Left renal cortex interstitium (tissue), 4 donors: ENCODE data around the gene CARHSP1. TPM values are rescaled to one million over a fixed set of nuclear protein-coding genes. Genes with fewer than 3 reads are reported as not detected.
"Not testable (repeated sequence)": the region's sequence is repeated elsewhere in the genome, so short reads cannot be mapped to it uniquely, and the experiment has no call there.

ENCODE experiments used
- DNase-seq, 4 donors: peaks; one replicate each; pipeline ENCODE4 v3.0.0-alpha.2; 2013; ENCODE audit warnings: low read depth in 4 of 4, low spot score in 2 of 4, missing footprints in 1 of 4
- polyA plus RNA-seq, 4 donors: library from polyadenylated mRNA; unstranded; fragments of 120-200 nt; gene quantifications; one replicate each; pipeline ENCODE4 v1.2.1, GENCODE V29; 2013; ENCODE audit not compliant: insufficient read length in 4 of 4

The CARHSP1 gene
- polyA plus RNA-seq, 4 donors = 68.3 to 87.5 (median 80.4) TPM

DNA sequence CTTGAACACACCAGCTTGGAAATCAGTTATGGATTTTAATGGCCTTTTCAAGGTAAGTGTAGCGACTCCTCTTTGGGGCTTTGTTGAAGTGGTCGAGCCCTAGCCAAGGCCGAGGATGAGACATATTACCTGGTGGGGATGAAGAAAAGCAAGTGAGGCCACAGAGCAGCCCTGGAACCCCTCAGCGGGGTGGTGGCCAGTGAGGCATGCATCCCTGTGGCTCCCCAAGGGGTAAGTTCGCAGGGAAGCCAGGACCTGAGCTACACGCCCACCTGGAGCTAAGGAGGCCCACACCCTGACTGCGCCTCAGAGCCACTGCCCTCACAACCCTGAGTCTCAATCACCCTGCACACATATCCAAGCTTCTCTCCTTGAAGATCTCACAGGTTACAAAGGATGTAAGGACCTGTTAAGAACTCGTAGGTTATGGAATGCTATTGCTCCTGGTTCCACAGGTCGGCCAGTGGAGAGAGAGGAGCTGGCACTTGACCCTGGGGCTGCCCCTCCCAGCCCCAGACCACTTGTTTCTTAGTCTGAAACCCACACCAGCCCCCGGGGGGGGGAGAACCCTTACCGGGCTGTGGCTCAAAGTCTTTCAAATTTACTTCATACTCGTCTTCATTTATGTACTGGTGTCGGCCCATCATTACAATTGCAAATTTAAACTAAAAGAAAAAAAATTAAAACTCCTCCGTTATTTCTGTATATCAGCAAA, 25.3 kb upstream of the CARHSP1 start:
- no peak for DNase-seq

DNA sequence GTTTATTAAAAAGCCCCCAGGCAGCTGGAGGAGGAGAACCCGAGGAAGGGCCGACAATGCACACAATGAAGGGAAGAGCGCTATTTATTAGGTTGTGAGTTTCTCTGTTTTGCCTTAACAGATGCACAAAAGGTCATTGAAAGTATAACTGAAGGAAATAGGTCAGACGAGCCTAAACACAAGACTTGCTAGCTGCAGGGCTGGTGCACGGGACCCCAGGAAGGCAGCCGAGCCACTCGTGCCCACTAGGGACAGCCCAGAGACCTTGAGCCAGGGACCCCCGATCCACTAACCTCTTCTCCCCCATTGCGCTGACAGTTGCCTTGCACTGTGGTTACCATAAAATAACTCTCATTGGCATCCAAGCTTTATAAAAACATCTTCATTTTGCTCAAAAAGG, 24.6 kb upstream of the CARHSP1 start:
- DNase-seq = no peak

DNA sequence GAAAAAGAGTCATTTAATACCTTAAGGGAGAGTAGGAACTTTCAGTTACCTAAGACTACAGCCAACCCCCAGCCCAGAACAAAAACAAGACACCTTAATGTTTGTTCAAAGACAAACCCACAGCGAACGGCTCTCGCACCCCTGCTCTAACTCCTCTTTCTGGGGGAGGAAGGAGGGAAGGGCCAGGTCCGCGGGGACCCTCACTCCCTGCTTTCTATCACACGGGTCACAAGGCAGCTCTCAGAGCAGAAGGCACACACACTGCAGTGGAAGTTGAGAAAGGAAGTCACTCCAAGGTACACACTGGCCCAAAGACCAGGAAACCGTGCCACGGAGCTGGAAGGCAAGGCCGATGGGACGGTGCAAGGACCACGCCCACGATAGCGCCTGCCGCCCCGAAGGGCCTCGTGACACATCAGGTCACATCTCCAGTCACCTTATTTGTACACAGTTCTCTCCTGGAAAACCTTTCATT, 23.3 kb upstream of the CARHSP1 start:
- DNase-seq = no peak

DNA sequence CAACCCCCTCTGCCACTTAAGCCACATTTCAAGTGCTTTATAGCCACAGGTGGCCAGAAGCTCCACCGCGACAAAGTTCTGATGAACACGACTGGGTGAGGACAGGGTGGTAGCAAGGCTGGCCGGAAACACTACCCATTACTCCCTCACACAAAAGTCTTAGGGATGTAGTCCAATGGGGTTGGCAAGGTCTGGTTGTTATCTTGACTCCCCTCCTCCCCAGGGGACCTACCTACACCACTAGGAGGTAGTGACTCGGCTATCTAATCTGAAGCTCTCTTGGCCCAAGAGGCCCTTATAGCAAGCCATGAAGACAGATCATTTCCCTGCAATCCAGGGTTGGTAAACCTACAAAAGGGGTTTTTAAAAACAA, 21.7 kb upstream of the CARHSP1 start:
- DNase-seq = no peak

DNA sequence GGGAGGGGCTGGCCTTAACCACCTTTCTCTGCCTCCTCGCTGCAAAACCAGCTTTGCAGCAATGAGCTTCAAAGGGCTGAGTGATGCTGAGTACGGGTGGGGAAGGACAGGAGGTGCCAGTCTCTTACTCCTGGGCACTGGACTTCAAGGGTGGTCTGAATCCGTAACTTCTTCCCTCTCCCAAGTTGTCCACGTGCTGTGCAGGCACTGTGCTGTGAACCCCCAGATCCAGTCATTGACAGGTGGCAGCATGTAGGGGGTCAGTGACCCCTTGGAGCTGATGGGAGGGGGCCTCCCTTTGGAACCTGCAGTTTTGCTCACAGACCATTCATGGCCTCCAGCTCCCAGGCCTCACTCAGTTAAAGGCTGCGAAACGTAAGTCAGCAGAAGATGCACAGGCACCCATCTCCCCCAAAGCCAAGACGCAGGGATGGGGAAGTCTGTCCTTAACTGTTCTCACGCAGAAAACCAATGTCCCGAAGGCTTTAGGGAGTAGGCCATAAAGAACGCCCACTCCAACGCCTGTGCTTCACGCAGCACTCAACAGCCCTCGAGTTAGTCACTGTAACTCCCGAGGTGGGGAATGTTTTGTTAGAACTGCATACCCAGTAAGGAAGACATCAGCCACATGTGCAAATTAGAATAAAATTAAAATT, 21.2 kb upstream of the CARHSP1 start:
- DNase-seq = no peak

DNA sequence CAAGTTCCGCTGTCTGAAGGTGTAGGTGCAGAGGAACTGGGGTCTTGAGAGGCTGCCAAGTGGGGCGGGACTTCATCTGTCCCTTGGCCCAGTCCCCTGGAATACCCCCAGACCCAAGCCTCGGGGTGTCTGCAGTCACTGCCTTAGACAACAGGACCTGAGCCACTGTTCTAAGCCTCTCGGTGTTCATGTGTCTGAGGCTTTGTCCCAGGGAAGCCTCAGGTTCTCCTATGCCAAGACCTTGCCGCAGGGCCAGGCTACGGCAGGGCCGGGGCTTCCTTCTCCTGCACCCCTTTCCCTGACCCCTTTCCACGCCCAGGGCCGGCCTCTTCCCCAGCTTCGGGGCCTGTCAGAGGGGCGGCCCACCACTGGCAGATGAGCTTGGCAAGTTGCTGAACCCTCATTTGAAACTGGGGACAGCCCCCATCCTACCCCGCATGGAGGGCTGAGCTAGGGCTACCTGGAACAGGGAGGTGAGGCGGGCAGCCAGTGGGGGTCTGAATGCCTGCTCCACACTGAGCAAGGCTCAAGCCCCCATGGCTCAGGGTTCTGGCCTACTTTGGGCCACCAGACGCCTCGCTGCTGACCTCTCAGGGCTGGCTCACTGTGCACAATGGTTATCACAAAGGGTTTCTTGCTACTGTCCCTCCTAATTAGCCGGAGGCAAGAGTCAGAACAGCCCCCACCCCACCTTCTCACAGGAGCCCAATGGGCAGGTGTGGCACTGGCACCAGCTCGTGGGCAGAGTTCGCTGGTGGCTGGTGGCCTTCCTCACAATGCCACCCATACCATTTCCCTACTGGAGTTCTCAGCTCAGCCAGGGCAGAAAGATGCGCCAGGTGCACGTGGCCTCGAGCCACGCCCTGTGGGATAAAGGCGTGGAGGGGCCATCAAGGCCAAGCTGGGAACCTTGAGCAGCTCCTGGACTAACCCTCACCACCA, 20.4 kb upstream of the CARHSP1 start:
- no peak for DNase-seq

DNA sequence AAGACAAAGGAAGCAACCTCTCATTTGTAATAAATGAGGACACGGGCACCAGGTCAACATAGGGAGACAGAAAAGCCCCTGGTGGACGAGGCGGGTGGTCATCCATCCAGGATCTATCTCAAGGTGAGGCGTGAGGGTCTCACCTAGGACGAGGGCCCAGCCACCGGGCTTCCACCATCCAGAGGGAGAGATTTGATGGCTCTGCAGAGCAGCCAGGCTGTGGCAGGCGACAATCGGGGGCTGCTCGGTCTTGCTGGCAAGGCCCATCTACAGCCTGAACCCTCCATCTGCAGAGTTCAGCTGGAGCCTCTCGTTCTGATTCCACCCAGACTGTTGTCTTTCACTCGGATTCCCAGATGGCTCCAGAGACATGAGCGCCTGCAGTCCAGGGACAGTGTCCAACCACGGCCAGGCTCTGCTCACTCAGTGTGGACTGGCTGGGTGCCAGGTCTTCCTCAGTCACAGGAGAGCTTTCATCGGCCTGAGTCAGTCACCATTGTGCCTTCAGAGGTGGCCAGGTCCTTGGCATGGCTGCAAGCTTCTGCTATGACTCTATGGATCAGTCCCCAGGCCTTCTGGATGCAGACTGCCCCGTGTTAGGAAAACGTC, 19.2 kb upstream of the CARHSP1 start:
- DNase-seq = no peak

DNA sequence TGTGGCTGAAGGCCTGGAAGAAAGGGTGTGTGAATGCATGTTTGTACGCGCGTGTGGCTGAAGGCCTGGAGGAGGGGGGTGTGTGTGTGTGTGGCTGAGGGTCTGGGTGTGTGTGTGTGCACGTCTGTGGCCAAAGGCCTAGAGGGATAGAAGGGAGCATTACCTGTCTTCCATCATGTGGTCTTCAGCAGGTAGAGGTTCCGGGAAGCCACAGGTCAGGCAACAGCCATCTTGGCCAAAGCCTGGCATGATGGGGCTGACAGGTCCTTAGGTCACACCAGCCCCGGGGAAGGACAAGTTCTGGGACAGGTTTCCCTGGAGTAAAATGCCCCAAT, 18.6 kb upstream of the CARHSP1 start:
- DNase-seq = no peak

DNA sequence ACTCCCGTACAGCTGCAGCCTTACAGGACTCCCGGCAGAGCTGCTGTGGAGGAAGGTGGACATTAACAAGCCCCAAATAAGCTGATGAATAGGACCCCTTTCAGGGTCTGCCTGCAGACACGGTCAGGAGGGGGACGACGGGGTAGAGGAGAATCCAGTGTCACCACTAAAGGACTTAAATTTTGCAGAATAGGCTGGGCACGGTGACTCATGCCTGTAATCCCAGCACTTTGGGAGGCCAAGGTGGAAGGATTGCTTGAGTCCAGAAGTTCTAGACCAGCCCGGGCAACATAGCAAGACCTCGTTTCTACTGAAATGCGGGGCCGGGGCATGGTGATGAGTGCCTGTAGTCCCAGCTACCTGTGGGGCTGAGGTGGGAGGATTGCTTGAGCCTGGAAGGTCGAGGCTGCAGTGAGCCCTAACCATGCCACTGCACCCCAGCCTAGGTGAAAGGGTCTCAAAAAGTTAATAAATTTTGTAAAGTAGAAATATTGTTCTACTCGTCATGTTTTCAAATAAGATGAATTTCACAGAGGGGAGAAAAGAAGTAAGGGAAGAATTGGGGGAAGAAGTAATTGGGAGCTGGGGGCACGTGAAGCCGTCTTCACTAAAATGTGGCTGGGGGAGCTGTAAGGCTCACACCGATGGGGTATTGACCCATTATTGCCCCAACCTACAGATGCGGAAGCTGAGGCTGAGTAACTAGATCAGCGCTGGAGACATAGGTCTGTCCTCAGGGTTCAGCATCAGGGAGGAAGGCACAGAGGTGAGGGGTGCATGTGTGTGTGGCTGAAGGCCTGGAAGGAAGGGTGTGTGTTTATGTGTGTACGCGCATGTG, 18.0 kb upstream of the CARHSP1 start:
- no peak for DNase-seq

DNA sequence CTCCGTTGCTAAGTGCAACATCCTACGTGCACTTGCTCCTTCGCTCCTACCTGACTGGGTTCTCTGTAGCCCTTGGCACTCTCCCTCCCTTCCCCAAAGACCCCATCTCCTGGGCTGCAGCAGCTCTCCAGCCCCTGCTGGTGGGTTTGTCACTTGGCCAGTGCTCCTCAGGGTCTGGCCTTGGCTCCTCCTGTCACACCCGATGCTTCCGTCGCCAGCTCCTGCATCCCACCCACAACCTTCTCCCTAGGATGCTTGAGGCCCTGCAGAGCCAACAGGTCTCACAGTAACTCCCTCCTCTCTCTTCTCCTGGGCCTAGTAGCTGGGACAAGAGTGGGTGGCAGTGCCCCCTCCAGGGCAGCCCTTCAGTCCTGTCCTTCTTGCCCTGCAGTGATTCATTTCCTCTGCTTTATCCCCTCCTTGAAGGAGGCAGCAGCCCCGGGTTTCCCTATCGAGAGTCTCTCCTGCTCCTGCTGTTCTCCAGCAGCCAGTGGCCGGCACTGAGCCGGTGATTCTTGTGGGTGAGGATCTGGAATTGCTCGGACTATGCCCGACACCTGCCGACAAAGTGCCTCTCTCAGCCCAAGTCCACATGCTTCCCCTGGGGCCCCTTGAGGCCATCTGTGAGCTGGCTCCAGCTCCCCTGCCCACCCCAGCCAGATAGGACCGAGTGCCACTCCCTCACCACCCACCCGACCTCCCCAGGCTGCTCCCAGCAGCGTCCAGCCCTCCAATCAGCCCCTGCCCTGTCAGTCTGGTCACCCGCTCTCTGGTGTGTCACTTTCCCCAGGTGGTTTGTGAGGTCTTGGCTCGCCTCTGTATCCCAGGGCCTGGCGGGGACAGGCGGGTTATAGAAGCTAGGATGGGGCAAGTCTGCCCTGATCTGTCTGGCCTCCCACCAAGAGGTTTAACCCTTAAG, 17.1 kb upstream of the CARHSP1 start:
- DNase-seq = no peak

DNA sequence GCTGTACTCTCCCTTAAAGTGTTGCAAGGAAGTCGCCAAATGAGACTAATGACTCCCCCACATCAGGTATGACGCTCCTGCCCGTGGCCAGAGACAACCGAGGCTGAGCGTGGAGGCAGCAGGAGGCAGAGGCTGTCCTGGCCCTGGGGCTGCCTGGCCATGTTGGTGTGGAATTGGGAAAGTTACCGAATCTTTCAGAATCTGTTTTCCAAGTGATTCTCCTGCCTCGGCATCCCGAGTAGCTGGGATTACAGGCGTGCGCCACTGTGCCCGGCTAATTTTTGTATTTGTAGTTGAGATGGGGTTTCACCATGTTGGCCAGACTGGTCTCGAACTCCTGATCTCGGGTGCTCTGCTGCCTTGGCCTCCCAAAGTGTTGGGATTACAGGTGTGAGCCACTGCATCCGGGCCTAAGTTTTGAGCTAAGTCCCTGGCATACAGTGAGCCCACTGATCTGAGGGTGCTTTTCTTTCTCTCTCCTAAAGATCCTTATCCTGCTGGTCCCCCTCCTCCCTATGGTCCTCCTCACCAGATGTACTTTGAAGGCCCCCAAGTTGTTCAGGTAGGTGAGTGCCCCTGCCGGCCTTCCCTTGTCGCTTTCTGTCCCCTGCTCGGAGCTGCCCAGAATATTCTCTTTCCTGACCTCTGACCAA, 14.0 kb upstream of the CARHSP1 start:
- no peak for DNase-seq

DNA sequence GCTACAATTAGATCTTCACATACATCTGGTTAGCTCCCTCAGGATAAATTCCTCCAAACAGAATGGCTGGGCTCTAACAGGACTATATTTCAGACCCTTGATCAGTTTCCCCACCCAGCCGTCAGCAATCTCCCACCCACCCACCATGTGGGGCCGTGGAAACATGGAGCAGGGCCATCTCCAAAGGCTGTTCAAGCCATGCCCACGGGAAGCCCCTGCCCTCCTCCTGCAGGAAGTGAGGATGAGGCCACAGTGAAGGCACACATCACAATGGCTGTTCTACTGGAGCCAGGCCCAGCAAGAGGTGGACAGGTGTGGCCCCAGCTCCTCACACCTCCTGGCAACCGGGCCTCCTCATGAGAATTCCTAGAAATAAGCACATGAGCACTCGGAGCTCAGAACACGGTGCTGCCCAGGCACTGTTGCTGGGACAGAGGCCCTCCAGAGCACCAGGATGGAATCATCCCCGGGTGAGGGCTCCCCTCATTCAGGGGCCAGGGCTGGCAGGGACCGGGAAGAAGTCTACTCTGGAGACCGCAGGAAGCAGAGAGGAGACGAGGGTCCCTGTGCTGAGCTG, 13.3 kb upstream of the CARHSP1 start, which contains the start of gene LITAFD:
LITAFD (plus strand) TSS at position 311 of the 577 bp plus-strand sequence. CDS start 2,005 bp downstream, outside the sequence.
- DNase-seq = no peak

DNA sequence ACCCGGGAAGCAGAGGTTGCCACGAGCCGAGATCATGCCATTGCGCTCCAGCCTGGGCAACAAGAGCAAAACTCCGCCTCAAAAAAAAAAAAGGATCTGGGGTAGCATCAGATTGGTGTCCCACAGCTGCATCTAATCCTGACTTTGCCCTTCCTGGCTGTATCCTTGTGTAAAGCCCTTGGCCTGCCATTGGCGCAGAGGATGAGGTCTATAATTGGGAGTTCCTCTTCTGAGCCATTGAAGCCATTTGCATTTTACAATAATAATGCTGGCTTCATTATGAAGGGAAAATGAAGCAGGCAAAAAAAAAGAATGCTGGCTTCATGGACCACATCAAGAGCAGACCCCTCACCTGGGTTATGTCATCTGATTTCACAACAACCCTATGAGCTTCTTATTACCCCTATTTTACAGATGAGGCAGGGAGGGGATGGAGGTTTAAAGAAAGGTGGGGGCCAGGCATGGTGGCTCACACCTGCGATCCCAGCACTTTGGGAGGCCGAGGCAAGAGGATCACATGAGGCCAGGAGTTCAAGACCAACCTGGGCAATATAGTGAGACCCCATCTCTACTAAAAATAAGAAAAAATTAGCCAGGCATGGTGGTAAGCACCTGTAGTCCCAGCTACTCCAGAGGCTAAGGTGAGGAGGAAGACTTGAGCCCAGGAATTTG, 12.2 kb upstream of the CARHSP1 start:
- DNase-seq = no peak

DNA sequence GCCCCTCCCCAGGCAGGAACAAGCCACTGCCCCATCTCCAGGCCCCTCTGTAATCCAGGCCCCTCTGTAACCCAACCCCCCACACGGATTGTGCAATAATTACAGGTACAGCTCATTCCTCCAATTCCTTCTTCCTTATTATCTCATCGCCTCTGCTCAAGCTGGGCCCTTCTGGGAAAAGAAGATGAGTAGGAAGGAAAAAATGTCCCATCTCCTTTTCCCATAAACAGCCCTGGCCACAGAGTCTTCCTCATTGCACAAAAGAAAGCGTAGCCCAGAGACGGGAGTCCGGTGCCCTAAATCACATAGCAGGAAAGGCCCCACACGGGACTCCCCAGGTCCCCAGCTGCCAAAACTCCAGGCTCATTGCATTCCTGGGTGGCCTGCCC, 9.7 kb upstream of the CARHSP1 start:
- DNase-seq = no peak

DNA sequence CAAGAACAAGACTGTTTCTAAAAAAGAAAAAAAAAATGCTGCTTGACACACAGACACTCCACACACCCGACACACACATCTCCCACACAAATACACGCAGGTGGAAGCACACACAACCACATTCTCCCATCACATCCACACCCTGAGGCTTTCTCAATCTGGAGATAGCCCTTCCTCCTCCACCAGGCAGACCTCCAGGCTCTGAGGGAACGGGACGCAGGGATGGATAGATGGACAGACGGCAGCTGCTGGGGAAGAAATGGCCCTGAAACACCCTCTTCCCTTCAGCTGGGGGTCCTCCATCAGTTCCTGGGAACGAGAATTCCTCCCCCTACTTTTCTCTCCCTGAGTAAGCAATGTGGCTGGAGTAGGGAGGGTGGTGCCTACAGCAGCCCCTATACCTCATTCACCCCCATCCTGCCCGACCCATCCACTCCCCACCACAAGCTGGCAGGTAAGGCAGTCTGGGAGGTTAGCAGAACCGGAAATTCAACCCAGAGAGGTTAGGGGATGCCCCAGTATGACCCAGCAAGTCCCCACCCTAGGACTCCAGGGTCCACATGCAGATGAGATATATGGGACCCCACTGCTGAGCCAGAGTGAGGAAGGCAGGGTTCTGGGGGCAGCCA, 9.2 kb upstream of the CARHSP1 start:
- no peak for DNase-seq

DNA sequence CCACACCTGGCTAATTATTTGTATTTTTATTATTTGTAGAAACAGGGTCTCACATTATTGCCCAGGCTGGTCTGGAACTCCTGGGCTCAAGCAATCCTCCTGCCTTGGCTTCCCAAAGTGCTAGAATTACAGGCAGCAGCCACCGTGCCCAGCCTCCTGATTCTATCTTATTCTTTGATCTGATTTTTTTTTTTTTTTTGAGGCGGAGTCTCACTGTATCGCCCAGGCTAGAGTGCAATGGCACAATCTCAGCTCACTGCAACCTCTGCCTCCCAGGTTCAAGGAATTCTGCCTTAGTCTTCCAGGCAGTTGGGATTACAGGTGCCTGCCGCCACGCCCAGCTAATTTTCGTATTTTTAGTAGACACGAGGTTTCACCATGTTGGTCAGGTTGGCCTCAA, 6.5 kb upstream of the CARHSP1 start:
- not testable (repeated sequence) for DNase-seq

DNA sequence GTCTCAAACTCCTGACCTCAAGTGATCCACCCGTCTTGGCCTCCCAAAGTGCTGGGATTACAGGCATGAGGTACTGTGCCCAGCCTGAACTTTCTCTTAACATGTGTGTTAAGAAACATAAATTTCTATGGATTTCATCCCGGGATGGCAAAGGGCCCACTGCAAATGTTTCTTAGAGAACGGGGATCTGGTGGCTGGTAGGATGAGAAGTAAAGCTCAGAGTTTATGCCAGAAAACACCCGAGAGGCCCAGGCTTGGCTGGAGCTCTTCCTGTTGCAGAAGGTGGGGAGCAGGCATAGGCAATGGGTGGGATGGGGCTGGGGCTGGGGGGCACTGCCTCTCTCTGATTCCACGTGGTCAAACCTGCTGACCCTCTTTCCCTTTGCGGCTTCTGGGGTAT, 5.6 kb upstream of the CARHSP1 start:
- DNase-seq = no peak
